ENCODE data around the gene ANK3.

GRCh38 chr10:60148266-60148840 is 241.3 kb downstream of the ANK3 start:
- TF ChIP-seq CTCF (IDR thresholded peaks at IDR 0.05; ENCODE audit: poor library complexity, severe bottlenecking): no peak
- no peak for TF ChIP-seq EP300 (conservative IDR thresholded peaks at IDR 0.05; ENCODE audit: poor library complexity, severe bottlenecking)
- TF ChIP-seq POLR2AphosphoS5 (IDR thresholded peaks at IDR 0.05): no peak
- TF ChIP-seq EZH2 (IDR thresholded peaks at IDR 0.05; ENCODE audit: borderline replicate concordance, insufficient read depth, low read length, poor library complexity, severe bottlenecking): no peak
- no peak for TF ChIP-seq MXI1 (conservative IDR thresholded peaks at IDR 0.05; ENCODE audit: poor library complexity, severe bottlenecking)
- TF ChIP-seq RAD21 (conservative IDR thresholded peaks at IDR 0.05): no peak
